Keratinocyte (primary cell): ENCODE measurements around the gene TMPRSS11D. TPM values are rescaled to one million over a fixed set of nuclear protein-coding genes. Genes with fewer than 3 reads are reported as not detected.

Experiments
- DNase-seq: peaks from one replicate; pipeline ENCODE4 v3.0.0-alpha.2; 2011; ENCODE audit warnings: low read depth, missing footprints, low spot score
- FAIRE-seq: peaks from 2 replicates; lab custom pipeline; 2011; peaks lifted over from hg19 to GRCh38; lab: Jason Lieb, UNC
- H2AFZ ChIP-seq: 2 replicates; pipeline ENCODE4 v1.6.0; 2012; ENCODE audit warnings: low read length, control low read depth, inconsistent platforms; ENCODE audit not compliant: control insufficient read depth
- H3K27ac ChIP-seq: 2 replicates; pipeline ENCODE4 v1.5.1; 2011; ENCODE audit warnings: low read length; ENCODE audit not compliant: control insufficient read depth, insufficient read depth
- H3K27me3 ChIP-seq: 3 replicates; pipeline ENCODE4 v1.6.0; 2011; ENCODE audit warnings: low read length; ENCODE audit not compliant: control insufficient read depth, insufficient read depth; ENCODE audit errors: extremely low read depth
- H3K36me3 ChIP-seq, 2 experiments: 2 replicates in 1 of 2; 3 replicates in 1 of 2; pipeline ENCODE4 v1.5.1; 2011; ENCODE audit warnings: low read length in 2 of 2, mild to moderate bottlenecking in 1 of 2; ENCODE audit not compliant: control insufficient read depth in 2 of 2, insufficient read depth in 2 of 2; ENCODE audit errors: extremely low read depth in 1 of 2
- H3K4me1 ChIP-seq: 3 replicates; pipeline ENCODE4 v1.5.1; 2011; ENCODE audit warnings: low read length; ENCODE audit not compliant: control insufficient read depth, insufficient read depth; ENCODE audit errors: extremely low read depth
- H3K4me2 ChIP-seq: 3 replicates; pipeline ENCODE4 v1.6.0; 2011; ENCODE audit warnings: low read depth, low read length; ENCODE audit not compliant: control insufficient read depth, insufficient read depth; ENCODE audit errors: extremely low read depth
- H3K4me3 ChIP-seq, 3 experiments: fragments of 200-600 bp in 1 of 3; sonication (generic) in 1 of 3; 2 replicates in 2 of 3; 3 replicates in 1 of 3; pipeline ENCODE4 v1.5.1; 2011 to 2016; ENCODE audit warnings: low read length in 3 of 3, mild to moderate bottlenecking in 3 of 3, control low read depth in 2 of 3, inconsistent platforms in 1 of 3, low read depth in 1 of 3, mixed read lengths in 1 of 3, mixed run types in 1 of 3, moderate library complexity in 1 of 3; ENCODE audit not compliant: control insufficient read depth in 2 of 3, insufficient read depth in 2 of 3; ENCODE audit errors: extremely low read depth in 1 of 3
- H3K79me2 ChIP-seq: 2 replicates; pipeline ENCODE4 v1.6.0; 2012; ENCODE audit warnings: low read length; ENCODE audit not compliant: control insufficient read depth, insufficient read depth
- H3K9ac ChIP-seq: 3 replicates; pipeline ENCODE4 v1.6.0; 2011; ENCODE audit warnings: low read length; ENCODE audit not compliant: control insufficient read depth, insufficient read depth; ENCODE audit errors: extremely low read depth
- H3K9me1 ChIP-seq: 3 replicates; pipeline ENCODE4 v1.6.0; 2011; ENCODE audit warnings: low read length; ENCODE audit not compliant: control insufficient read depth, insufficient read depth; ENCODE audit errors: extremely low read depth
- H3K9me3 ChIP-seq: 2 replicates; pipeline ENCODE4 v1.5.1; 2012; ENCODE audit warnings: low read depth, low read length; ENCODE audit not compliant: control insufficient read depth
- H4K20me1 ChIP-seq: 3 replicates; pipeline ENCODE4 v1.6.0; 2011; ENCODE audit warnings: low read length; ENCODE audit not compliant: control insufficient read depth, insufficient read depth; ENCODE audit errors: extremely low read depth
- CTCF ChIP-seq, 3 experiments: IDR thresholded peaks in 1 of 3; conservative IDR thresholded peaks in 1 of 3; optimal IDR thresholded peaks in 1 of 3; 2 replicates in 2 of 3; 3 replicates in 1 of 3; pipeline versions ENCODE3 to v1.5.1; 2011; ENCODE audit warnings: low read length in 3 of 3, mild to moderate bottlenecking in 3 of 3, moderate library complexity in 2 of 3, control low read depth in 1 of 3, inconsistent platforms in 1 of 3; ENCODE audit not compliant: insufficient read depth in 2 of 3; ENCODE audit errors: extremely low read depth in 1 of 3
- EZH2 ChIP-seq: IDR thresholded peaks from one replicate; pipeline ENCODE4 v1.6.1; 2012; ENCODE audit warnings: inconsistent platforms, mild to moderate bottlenecking, low read length, moderate library complexity
- dilution Hi-C: fragments of 300-500 bp; cut with MboI; formaldehyde crosslinking; loops from one replicate; pipeline ENCODE4 v1.7.0; 2020; ENCODE audit warnings: low sequenced_read_pairs; ENCODE audit not compliant: extremely low pct_ligation_motif_present
- polyA plus RNA-seq, 5 experiments: library from polyadenylated mRNA; depleted of rRNA in 3 of 5; stranded (reverse) in 3 of 5; stranded (forward) in 1 of 5; unstranded in 1 of 5; fragments of >200 nt; gene quantifications; 1 replicate in 1 of 5; 2 replicates in 3 of 5; 3 replicates in 1 of 5; pipeline versions ENCODE4 v1.2.1 to v1.2.3, GENCODE V29; 2011 to 2012; ENCODE audit warnings: missing spikeins in 2 of 5, low read depth in 1 of 5, low replicate concordance in 1 of 5

Gene TMPRSS11D
- polyA plus RNA-seq, 1 donor (not counting 4 experiments of a cell fraction or from before 2014, with no cell fraction given), result 0.28 TPM

DNA sequence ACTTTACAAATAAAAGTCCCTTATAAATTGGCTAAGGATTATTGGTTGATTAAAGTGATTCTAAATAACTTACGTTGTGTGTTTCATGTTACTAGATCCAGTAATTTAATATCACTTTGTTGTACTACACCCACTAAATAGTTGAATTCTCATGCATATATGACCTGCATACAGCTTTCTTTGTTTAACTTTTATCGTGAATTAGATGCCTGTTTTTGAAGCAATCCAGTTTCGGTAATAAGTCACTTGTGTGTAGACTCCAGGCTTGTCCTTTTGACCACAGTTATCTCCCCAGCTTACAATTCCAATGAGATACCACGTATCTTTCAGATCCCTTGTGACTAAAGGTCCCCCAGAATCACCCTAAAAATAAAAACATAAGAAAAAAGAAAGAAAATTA is 27.3 kb upstream of the TMPRSS11D start:
- no peak for FAIRE-seq
- DNase-seq, result no peak
- Histone ChIP-seq H3K4me1 (no peaks in the 10 kb centered on the region), H2AFZ (no peak overlapping the region), H4K20me1 (no peaks in the 10 kb centered on the region), H3K27me3 (no peaks in the 10 kb centered on the region), H3K4me2 (no peak overlapping the region), H3K9me1 (no peaks in the 10 kb centered on the region), H3K79me2 (no peaks in the 10 kb centered on the region), H3K9ac (no peak overlapping the region), H3K27ac (no peak overlapping the region), H3K4me3 (no peak overlapping the region), H3K9me3 (no peaks in the 10 kb centered on the region), H3K36me3 (no peaks in the 10 kb centered on the region)
- TF ChIP-seq EZH2 (no peak), CTCF (optimal IDR thresholded peaks at IDR 0.05 in 1 of 3, IDR thresholded peaks at IDR 0.05 in 1 of 3, conservative IDR thresholded peaks at IDR 0.05 in 1 of 3; ENCODE audit: extremely low read depth in 1 of 3, insufficient read depth in 2 of 3, low read length in 3 of 3) (no peak)
- dilution Hi-C loops, result no loop called here

GRCh38 chr4:67910585-67910905 is 26.7 kb upstream of the TMPRSS11D start:
- dilution Hi-C loops, result no loop called here
- Histone ChIP-seq H4K20me1 (no peaks in the 10 kb centered on the region), H3K27me3 (no peaks in the 10 kb centered on the region), H3K4me3 (no peak overlapping the region), H3K9me3 (no peaks in the 10 kb centered on the region), H3K27ac (no peak overlapping the region), H2AFZ (no peak overlapping the region), H3K9me1 (no peaks in the 10 kb centered on the region), H3K4me2 (no peak overlapping the region), H3K4me1 (no peaks in the 10 kb centered on the region), H3K9ac (no peak overlapping the region), H3K79me2 (no peaks in the 10 kb centered on the region), H3K36me3 (no peaks in the 10 kb centered on the region)
- no peak for FAIRE-seq
- no peak for DNase-seq
- TF ChIP-seq CTCF (optimal IDR thresholded peaks at IDR 0.05 in 1 of 3, IDR thresholded peaks at IDR 0.05 in 1 of 3, conservative IDR thresholded peaks at IDR 0.05 in 1 of 3; ENCODE audit: extremely low read depth in 1 of 3, insufficient read depth in 2 of 3, low read length in 3 of 3) (no peak), EZH2 (no peak)
